ENCODE measurements around the gene POLD4.

DNA sequence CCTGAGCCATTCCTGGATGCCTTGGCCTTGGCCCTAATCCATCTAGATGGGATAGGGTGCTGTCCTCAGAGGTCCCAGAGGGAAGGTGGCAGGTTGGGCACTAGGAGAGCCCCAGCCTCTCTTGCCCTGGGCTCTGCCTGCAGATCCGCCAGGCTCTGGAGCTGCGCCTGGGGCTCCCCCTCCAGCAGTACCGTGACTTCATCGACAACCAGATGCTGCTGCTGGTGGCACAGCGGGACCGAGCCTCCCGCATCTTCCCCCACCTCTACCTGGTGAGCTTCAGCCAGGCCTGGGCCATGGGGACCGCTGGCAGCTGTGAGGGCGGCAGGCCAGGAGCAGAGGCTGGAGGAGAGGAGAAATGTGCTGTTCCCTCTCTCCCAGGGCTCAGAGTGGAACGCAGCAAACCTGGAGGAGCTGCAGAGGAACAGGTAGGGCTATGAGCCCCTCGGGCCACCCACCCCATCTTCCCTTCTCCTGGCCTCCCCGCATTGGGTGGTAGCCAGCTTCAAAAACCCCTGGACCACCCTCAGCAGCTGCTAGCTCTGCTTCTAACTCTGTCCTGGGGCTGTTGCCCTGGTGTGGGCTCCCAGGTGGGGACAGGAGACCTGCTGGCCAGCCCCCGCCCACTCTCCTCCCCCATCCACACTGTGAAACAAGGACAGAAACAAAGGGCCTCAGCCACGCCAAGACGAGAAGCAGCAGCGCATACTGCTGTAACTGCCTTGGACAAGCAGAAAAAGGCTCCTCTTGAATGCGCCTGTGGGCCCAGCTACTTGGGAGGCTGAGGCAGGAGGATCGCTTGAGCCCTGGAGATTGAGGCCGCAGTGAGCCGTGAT lies 45.1 kb downstream of the POLD4 start:
- TF ChIP-seq CTCF (IDR thresholded peaks at IDR 0.05; ENCODE audit: borderline replicate concordance, extremely low read depth, low read length, poor library complexity, severe bottlenecking), result no peak
- TF ChIP-seq EZH2 (IDR thresholded peaks at IDR 0.05; ENCODE audit: borderline replicate concordance, low read depth, low read length, severe bottlenecking), result no peak
